GM18951 (cell line): Measurements from ENCODE around the gene WFIKKN2.

Source experiments
- POLR2A ChIP-seq: IDR thresholded peaks from 4 replicates; pipeline ENCODE4 v1.6.1; 2011; ENCODE audit warnings: mild to moderate bottlenecking; ENCODE audit not compliant: insufficient read length, insufficient read depth; ENCODE audit errors: extremely low read depth
- in situ Hi-C: fragments of 300-500 bp; cut with MboI; formaldehyde crosslinking; loops from one replicate; pipeline ENCODE4 v1.12.0; 2022; ENCODE audit warnings: low sequenced_read_pairs, mixed read lengths, inconsistent platforms; ENCODE audit not compliant: unreplicated experiment

WFIKKN2 gene

GRCh38 chr17:50834429-50835300, 721 bp upstream of the WFIKKN2 start:
- in situ Hi-C loops = loop anchor here (10.0 kb wide), 1 partner anchor 50 kb away; no protein-coding TSS in a partner anchor
- no peak for TF ChIP-seq POLR2A

GRCh38 chr17:50836826-50837225, 1.4 kb downstream of the WFIKKN2 start:
- in situ Hi-C loops = loop anchor here (10.0 kb wide), 1 partner anchor 52 kb away; no protein-coding TSS in a partner anchor
- no peak for TF ChIP-seq POLR2A

- in situ Hi-C loops = loop anchor here (10.0 kb wide), 1 partner anchor 53 kb away; no protein-coding TSS in a partner anchor
- no peak for TF ChIP-seq POLR2A
Observed at GRCh38 chr17:50837286-50837979, 2.0 kb downstream of the WFIKKN2 start.

- no peak for TF ChIP-seq POLR2A
- in situ Hi-C loops = loop anchor here (10.0 kb wide), 1 partner anchor 53 kb away; no protein-coding TSS in a partner anchor
Observed at GRCh38 chr17:50837980-50838954, 2.9 kb downstream of the WFIKKN2 start.

DNA sequence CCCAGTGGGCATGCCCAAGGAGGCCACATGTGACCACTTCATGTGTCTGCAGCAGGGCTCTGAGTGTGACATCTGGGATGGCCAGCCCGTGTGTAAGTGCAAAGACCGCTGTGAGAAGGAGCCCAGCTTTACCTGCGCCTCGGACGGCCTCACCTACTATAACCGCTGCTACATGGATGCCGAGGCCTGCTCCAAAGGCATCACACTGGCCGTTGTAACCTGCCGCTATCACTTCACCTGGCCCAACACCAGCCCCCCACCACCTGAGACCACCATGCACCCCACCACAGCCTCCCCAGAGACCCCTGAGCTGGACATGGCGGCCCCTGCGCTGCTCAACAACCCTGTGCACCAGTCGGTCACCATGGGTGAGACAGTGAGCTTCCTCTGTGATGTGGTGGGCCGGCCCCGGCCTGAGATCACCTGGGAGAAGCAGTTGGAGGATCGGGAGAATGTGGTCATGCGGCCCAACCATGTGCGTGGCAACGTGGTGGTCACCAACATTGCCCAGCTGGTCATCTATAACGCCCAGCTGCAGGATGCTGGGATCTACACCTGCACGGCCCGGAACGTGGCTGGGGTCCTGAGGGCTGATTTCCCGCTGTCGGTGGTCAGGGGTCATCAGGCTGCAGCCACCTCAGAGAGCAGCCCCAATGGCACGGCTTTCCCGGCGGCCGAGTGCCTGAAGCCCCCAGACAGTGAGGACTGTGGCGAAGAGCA, 4.4 kb downstream of the WFIKKN2 start:
- in situ Hi-C loops = loop anchor here (10.0 kb wide), 1 partner anchor 55 kb away; no protein-coding TSS in a partner anchor
- TF ChIP-seq POLR2A = no peak

DNA sequence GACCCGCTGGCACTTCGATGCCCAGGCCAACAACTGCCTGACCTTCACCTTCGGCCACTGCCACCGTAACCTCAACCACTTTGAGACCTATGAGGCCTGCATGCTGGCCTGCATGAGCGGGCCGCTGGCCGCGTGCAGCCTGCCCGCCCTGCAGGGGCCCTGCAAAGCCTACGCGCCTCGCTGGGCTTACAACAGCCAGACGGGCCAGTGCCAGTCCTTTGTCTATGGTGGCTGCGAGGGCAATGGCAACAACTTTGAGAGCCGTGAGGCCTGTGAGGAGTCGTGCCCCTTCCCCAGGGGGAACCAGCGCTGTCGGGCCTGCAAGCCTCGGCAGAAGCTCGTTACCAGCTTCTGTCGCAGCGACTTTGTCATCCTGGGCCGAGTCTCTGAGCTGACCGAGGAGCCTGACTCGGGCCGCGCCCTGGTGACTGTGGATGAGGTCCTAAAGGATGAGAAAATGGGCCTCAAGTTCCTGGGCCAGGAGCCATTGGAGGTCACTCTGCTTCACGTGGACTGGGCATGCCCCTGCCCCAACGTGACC, 5.0 kb downstream of the WFIKKN2 start:
- in situ Hi-C loops = no loop called here
- no peak for TF ChIP-seq POLR2A

DNA sequence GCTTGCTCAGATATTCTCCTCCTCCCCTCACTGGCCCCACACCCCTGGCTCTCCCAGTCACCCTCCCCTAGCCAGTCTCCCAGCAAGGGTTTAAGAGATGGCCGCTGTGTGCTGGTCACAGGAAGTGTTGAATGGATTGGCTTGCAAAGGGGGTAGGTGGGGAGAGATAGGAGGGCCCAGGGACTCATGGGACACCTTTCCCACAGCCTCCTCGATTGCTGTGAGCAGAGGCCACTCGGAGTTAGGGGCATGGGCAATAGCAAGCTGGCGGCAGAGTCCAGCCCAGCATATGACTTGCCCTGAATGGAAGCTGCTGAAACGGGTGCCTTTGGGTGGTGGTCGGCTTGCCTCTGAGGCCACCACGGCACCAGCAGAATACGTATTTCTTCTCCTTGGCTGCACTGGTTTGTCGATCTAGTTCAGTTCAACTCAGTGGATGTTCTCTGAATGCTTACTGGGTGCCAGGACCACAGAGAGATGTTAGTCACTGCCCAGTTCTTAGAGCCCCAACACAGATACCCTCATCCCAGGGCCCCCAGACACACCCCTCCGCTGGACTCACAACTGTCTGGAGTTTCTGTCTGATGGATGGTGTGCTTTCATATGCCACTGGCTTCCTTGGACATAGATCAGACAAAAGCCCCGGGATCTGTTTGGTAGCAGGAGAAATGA, 6.0 kb downstream of the WFIKKN2 start:
- in situ Hi-C loops = no loop called here
- no peak for TF ChIP-seq POLR2A

GRCh38 chr17:50841949-50842354, 6.6 kb downstream of the WFIKKN2 start:
- in situ Hi-C loops = no loop called here
- no peak for TF ChIP-seq POLR2A

DNA sequence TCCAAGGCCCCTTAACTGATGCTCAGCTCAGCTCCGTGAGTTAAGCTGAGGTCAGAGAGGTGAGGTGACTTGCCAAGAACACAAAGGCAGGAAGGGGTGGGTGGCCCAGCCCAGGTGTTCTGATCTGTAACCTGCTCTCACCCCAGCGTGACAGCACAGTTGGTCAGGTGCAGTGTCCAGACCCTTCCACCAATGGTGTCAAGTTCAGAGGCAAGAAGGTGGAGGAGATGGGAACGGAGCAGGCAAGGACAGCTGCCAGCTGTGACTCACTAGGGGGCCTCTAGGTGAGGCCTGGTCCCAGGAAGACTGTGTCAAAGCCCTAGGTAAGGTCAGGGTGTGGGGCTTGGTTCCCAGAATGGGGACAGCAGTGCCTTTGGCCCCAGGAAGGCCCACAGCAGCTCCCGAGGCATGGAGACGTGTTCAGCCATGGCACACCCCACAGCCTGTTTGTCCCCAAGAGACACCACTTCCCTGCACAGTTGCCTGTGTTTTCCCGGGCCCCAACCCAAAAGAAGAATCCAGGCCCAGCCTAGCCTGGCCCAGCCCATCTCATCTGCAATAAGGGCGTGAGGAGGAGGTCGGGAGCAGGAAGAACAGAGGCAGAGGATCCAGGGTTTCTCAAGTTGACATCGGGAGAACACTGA, 7.2 kb downstream of the WFIKKN2 start:
- no peak for TF ChIP-seq POLR2A
- in situ Hi-C loops = no loop called here

- in situ Hi-C loops = no loop called here
- TF ChIP-seq POLR2A = no peak
Observed at GRCh38 chr17:50843150-50843905, 7.9 kb downstream of the WFIKKN2 start.
